RWPE2 (cell line): Measurements from ENCODE around the gene CYTL1.

Experiments used
- ATAC-seq: fragments of 200-7000 bp; cut with Tn5 transposase; 3 replicates; pipeline ENCODE4 v1.9.1; 2021; ENCODE audit warnings: low read depth
- DNase-seq: peaks from one replicate; pipeline ENCODE4 v3.0.0-alpha.2; 2020; ENCODE audit warnings: low spot score
- H3K27ac ChIP-seq: fragments of 450-650 bp; 2 replicates; pipeline ENCODE4 v1.5.1; 2017; ENCODE audit warnings: mild to moderate bottlenecking; ENCODE audit not compliant: poor library complexity, severe bottlenecking
- H3K27me3 ChIP-seq: fragments of 250-450 bp; sonication (Bioruptor Pico); 2 replicates; pipeline ENCODE4 v1.5.1; 2021; ENCODE audit warnings: mild to moderate bottlenecking, moderate library complexity; ENCODE audit not compliant: insufficient read depth, poor library complexity, severe bottlenecking
- H3K36me3 ChIP-seq: fragments of 250-450 bp; sonication (Bioruptor Pico); 2 replicates; pipeline ENCODE4 v1.5.1; 2020; ENCODE audit warnings: low read depth, mild to moderate bottlenecking, moderate library complexity
- H3K4me1 ChIP-seq: fragments of 250-450 bp; sonication (Bioruptor Pico); 2 replicates; pipeline ENCODE4 v1.5.1; 2021; ENCODE audit warnings: mild to moderate bottlenecking, moderate library complexity; ENCODE audit not compliant: insufficient read depth, poor library complexity, severe bottlenecking
- H3K4me3 ChIP-seq: fragments of 250-450 bp; sonication (Bioruptor Pico); 2 replicates; pipeline ENCODE4 v1.5.1; 2021; ENCODE audit warnings: mild to moderate bottlenecking, moderate library complexity; ENCODE audit not compliant: severe bottlenecking
- H3K9me3 ChIP-seq: fragments of 250-450 bp; sonication (Bioruptor Pico); 2 replicates; pipeline ENCODE4 v1.5.1; 2021; ENCODE audit warnings: mild to moderate bottlenecking, moderate library complexity; ENCODE audit not compliant: severe bottlenecking
- CTCF ChIP-seq: fragments of 450-650 bp; IDR thresholded peaks from one replicate; pipeline ENCODE4 v1.5.1; 2017; ENCODE audit warnings: mild to moderate bottlenecking, moderate library complexity; ENCODE audit not compliant: poor library complexity, severe bottlenecking

The CYTL1 gene

DNA sequence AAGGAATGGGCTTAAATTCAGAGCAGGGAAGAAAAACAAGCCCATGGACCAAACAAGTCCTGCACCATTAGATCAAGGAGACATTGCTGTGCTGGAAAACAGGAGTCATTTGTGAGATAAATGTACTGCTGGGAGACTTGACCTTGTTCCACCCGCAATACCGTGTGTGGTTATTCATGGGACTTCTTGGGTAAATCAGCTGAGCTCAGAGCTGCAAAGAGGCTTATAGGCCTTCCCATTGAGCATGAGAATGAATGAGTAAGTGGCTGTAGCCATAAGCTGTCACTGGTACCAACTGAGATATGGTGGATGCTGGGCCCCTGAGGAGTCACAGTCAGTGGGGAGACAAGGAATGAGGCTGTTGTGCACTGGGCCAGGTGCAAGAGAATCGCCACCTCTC is 2.3 kb upstream of the CYTL1 start:
- Histone ChIP-seq H3K4me1 (no peaks in the 10 kb centered on the region), H3K27ac (no peak overlapping the region), H3K9me3 (no peaks in the 10 kb centered on the region), H3K27me3 (peaks cover 16% of the 10 kb centered on the region), H3K36me3 (no peaks in the 10 kb centered on the region), H3K4me3 (no peak overlapping the region)
- TF ChIP-seq CTCF, result no peak
- no peak for ATAC-seq
- DNase-seq, result no peak

- Histone ChIP-seq H3K4me1 (no peaks in the 10 kb centered on the region), H3K36me3 (no peaks in the 10 kb centered on the region), H3K9me3 (no peaks in the 10 kb centered on the region), H3K27ac (no peak overlapping the region), H3K4me3 (no peak overlapping the region), H3K27me3 (peaks cover 16% of the 10 kb centered on the region)
- DNase-seq (no peak), ATAC-seq (no peak)
- TF ChIP-seq CTCF, result no peak
Measured at GRCh38 chr4:5020341-5020740, 1.1 kb upstream of the CYTL1 start.

DNA sequence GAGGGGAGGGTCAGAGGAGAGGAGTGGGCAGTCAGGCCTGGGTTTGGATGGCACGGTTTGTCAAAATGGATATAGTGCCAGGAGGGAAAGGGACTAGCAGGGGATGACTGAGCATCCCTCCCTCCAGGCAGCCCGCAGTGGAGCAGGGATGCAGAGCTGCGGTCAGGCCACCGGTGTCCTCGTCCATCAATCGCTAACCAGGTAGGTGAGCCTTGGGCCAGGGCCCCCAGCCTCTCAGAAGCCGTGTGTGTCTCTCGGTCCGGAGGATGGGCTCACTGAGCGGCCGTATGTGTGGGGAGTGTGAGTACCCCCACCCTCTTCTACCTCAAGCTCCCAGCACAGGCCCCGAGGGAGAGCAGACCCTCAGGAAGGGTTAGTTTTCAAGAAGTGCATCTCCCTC is 538 bp upstream of the CYTL1 start:
- H3K4me3 ChIP-seq, result no peak overlapping the region
- no peak for TF ChIP-seq CTCF
- no peak for ATAC-seq

GRCh38 chr4:5018603-5019002 is 655 bp downstream of the CYTL1 start:
- Histone ChIP-seq H3K36me3 (no peaks in the 10 kb centered on the region), H3K27ac (no peak overlapping the region), H3K4me1 (no peaks in the 10 kb centered on the region), H3K9me3 (no peaks in the 10 kb centered on the region), H3K27me3 (peaks cover 30% of the 10 kb centered on the region), H3K4me3 (no peak overlapping the region)
- TF ChIP-seq CTCF, result no peak
- no peak for ATAC-seq
- no peak for DNase-seq

More for the DNA sequence above, 538 bp upstream of the CYTL1 start:
- Histone ChIP-seq H3K36me3 (no peaks in the 10 kb centered on the region), H3K4me1 (no peaks in the 10 kb centered on the region), H3K27ac (no peak overlapping the region), H3K27me3 (peaks cover 18% of the 10 kb centered on the region), H3K9me3 (no peaks in the 10 kb centered on the region)
- DNase-seq, result no peak

DNA sequence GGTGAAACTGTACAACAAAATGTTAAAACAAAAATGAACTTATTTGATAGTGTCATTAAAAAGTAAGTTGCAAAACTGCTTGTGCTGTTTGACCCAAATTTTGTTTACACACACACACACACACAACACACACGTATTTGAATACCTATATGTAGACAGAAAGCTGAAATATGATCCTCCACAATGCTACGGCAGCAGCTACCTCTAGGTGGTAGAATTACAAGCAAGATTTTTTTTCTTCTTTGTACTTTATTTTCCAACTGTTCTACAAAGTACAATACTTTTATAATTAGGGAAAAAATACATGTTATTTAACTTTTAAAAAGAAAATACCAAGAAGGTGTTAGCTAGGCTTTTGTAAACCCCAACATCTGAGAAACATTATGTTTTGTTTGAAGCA is 1.2 kb downstream of the CYTL1 start:
- no peak overlapping the region for H3K27ac ChIP-seq
- ATAC-seq (no peak), DNase-seq (no peak)
- TF ChIP-seq CTCF, result peak; percentile 37
- no peaks in the 10 kb centered on the region for H3K36me3 ChIP-seq
- H3K27me3 ChIP-seq, result peaks cover 35% of the 10 kb centered on the region
- H3K9me3 ChIP-seq, result no peaks in the 10 kb centered on the region
- no peaks in the 10 kb centered on the region for H3K4me1 ChIP-seq
- no peak overlapping the region for H3K4me3 ChIP-seq
